Activated T-cell treated with anti-CD3 and anti-CD28 coated beads for 24 hours (primary cell): ENCODE data around the gene KRT12.

ENCODE experiments used
- DNase-seq: peaks from one replicate; pipeline ENCODE4 v3.0.0-alpha.2; 2020; ENCODE audit warnings: low read depth

KRT12 gene

GRCh38 chr17:40843242-40843641 is 23.8 kb downstream of the KRT12 start:
- DNase-seq, result no peak

GRCh38 chr17:40841246-40841645 is 25.8 kb downstream of the KRT12 start:
- no peak for DNase-seq

GRCh38 chr17:40839194-40839593 is 27.8 kb downstream of the KRT12 start:
- no peak for DNase-seq

- DNase-seq, result no peak
Measured at GRCh38 chr17:40836020-40836419, 31.0 kb downstream of the KRT12 start.

DNA sequence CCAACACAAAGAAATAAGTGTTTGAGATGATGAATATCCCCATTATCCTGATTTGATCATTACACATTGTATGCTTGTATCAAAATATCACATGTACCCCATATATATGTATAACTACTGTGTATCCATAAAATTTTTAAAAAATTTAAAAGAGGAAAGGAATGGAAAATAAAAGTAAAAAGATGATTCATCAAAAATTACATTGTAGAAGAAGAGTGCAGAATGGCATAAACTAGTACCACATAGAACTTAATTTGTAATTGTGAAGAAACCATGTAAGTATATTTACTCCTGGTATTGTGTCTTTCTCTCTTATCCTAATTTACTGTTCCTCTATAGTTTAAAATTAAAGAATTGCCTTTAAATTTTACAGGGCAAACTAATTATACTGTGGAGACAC is 33.1 kb downstream of the KRT12 start:
- no peak for DNase-seq

DNA sequence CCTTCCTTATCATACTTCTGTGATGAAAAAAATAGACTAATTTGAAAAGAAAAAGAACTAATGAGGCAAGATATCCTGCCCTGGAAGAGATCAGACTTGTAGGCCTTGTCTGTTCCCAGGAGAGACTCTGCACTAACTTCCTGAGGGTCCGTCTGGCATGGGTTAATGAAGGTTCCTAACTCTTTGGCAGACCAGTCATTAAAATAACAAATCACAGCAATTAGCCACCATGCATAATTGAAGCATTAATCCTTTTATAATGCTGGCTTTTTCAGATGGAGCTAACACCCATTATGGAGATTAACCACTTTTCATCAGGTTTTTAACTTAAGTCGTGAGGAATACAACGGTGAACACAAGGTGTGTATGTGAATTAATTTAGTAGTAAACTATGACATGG is 34.2 kb downstream of the KRT12 start:
- no peak for DNase-seq

- DNase-seq, result no peak
Measured at GRCh38 chr17:40830085-40830776, 36.8 kb downstream of the KRT12 start.

GRCh38 chr17:40828454-40829044 is 38.5 kb downstream of the KRT12 start:
- no peak for DNase-seq

- no peak for DNase-seq
Measured at GRCh38 chr17:40827746-40828453, 39.1 kb downstream of the KRT12 start.

- no peak for DNase-seq
Measured at GRCh38 chr17:40825599-40825998, 41.4 kb downstream of the KRT12 start.

DNA sequence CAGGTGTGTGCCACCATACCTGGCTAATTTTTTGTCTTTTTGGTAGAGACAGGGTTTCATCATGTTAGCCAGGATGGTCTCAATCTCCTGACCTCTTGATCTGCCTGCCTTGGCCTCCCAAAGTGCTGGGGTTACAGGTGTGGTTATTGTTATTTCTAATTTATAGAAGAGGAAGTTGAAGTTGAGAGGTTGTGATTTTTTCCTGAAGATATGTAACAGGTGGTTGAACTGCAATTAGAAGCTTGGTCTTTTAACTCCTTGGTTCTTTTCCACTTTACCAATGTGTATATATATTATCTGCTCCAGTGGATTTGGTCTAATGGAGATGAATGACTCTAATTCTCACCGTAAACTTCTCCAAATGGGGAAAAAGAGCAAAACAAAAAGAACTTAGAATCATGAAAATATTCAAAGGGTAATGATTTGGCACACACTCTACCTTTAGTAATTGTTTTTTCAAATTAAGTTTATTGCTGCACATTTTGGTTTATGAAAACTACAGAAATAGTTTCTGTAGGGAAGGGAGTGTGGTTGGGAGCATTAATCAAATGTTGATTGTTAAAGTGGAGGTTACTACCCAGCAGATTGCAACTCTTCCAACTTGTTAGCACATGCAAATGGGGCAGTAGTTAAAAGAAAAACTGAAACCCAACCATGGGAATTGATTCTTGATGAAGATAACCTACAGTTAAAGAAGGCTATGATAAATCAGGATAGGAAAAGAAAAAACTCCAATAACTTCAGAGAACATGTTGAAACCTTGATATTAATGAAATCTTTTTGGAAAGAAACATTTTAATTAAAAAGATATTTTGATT is 42.8 kb downstream of the KRT12 start:
- DNase-seq, result no peak

GRCh38 chr17:40822132-40822812 is 44.8 kb downstream of the KRT12 start, which contains the start of gene KRT10:
Gene KRT10 (minus strand): TSS chr17:40822614. CDS start chr17:40822585, 29 bp downstream.
- DNase-seq, result no peak

DNA sequence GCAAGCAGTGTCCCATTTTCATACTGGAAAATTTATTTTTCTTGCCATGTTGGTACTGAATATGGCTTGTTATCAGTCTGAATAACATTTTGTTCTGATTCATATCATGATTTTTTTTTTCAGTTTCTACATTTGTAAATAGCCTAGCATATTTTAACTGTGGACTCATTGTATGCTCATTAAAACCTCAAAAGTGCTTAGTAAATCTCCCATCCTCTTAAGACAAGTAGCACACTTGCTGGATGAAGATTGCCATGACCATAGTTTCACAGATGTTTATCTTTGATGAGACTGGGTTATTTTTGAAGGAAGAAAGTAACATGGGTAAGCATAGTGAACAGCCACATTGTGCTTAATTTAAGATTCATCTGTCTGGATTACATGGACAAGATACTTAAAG is 45.5 kb downstream of the KRT12 start:
- no peak for DNase-seq

DNA sequence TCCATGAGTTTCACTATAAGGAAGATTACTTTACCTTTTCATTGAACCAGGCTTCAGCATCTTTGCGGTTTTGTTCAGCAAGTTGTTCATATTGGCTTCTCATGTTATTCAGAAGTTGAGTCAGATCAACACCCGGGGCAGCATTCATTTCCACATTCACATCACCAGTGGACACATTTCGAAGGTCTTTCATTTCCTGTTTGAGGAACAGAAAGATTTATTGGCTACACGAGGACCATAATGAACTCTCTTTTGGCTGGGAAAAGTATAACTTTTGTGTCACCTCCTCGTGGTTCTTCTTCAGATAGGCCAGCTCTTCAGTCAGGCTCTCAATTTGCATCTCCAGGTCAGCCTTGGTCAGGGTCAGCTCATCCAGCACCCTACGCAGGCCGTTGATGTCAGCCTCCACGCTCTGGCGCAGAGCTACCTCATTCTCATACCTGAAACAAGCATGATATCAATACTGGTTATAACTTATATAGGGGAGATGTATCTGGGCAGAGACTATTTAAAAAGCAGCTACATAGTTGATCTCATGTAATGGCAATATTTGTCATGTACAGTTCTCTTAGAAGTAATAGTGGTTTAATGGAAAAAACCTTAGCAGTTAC is 46.7 kb downstream of the KRT12 start:
- no peak for DNase-seq

GRCh38 chr17:40819528-40820125 is 47.4 kb downstream of the KRT12 start:
- no peak for DNase-seq

- DNase-seq, result peak; percentile 82
Measured at GRCh38 chr17:40818733-40819527, 48.1 kb downstream of the KRT12 start.

DNA sequence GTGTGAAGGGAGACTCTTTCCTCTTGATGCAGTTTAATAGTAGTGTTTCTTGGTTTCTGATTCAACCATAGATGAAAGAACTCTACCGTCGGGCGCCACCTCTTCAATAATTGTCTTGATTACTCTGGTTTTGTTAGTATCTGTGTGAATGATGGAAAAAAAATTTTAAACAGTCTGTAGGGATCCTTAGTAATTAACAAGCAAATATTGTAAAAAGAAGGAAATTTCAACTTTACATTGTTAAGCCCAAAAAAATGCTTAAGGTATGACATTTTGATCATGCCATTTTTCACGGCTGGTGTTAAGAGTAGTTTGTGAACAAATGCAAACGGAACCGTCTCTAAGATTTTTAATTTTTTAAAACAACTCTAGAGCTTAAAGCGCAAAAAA is 48.7 kb downstream of the KRT12 start:
- no peak for DNase-seq

- DNase-seq, result no peak
Measured at GRCh38 chr17:40817103-40817682, 49.8 kb downstream of the KRT12 start.

DNA sequence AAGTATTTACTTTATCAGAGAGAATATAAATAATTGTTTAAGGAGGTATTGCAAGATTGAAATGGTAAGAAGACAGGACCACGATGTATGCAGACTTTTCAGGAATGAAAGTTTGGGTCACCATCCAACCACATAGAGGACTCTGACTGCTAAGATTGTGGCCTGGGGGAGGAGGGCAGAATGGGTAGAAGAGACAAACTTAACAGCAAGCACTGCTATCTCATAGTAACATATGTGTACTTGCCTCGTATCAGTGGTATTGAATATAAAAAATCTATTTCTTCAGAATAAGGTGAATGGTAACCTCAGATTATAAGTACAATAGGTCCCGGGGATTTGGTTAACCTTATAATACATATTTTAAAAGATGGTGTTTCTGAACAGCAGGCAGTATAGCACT is 50.5 kb downstream of the KRT12 start:
- DNase-seq, result no peak

DNA sequence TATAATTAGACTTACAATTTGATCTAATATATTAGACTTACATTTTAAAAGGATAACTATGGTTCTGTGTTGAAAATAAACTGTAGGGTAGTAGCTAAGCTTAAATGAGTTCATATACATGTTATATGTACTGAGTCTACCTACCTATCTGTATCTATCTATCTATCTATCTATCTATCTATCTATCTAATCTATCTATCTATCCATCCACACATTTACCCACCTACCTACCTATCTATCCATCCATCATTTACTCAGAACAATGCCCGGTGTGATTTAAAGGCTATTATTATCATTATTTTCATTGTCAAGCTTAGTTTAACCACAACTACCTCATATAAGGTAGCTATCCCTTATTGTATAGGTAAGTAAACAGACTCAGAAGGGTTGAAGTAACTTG is 51.6 kb downstream of the KRT12 start:
- DNase-seq, result no peak
